ENCODE data around the gene POLR1H. TPM values are rescaled to one million over a fixed set of nuclear protein-coding genes. Genes with fewer than 3 reads are reported as not detected.
A peak's percentile ranks its signal among the peaks of the same experiment; 100 is the strongest.

The POLR1H gene
- polyA plus RNA-seq, 2 of the 4 experiments (the other 2 are of a cell fraction): 25.5 to 34.6 TPM

DNA sequence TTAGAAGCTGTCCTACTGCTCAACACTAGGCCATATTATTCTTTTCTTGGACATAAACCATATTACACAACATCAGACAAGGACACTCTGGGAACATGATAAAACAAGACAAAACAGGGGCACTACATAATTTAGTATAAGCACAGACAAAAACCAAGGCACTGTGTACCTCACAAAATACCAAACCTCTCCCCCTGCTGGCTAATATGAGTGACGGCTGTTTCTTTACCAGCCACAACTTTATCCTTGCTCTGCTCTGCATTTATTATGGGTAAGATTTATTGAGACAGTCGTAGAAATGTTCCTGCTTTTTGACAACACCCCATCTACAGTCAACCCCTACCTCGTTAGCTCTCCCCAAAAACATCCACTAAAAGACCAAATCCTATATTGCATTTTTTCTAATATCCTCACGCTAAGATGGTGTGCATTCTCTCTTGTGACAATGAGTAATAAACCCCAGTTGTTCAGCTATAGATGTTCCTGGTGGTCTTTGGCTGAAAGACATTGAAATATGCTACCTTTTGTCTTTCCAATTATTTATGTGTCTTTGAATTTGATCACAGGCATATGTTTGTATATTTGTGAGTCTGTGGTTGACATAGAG, 23.8 kb upstream of the POLR1H start:
- ChIA-PET POLR2A (no interaction called here), CTCF (interaction anchor here (0.8 to 2.6 kb wide), 6 partner anchors 18 to 301 kb away, joined by 3 to 7 read pairs (median 3); no protein-coding TSS in a partner anchor)
- Histone ChIP-seq H3K4me2 (no peak overlapping the region), H3K4me1 (peaks cover 9% of the 10 kb centered on the region; the same call in 2 of the 3 replicates), H3K27ac (no peak overlapping the region), H3K9me3 (no peaks in the 10 kb centered on the region), H3K4me3 (no peak overlapping the region)
- 39% methylated on average over 4 of the region's 4 CpGs for whole genome bisulfite sequencing (ENCODE audit: missing lambda C conversion rate)
- ATAC-seq: peak; percentile 68 to 81; a peak in 4 of 6 replicates
- TF ChIP-seq JUN (IDR thresholded peaks at IDR 0.05): no peak
- TF ChIP-seq, protein P1, sequence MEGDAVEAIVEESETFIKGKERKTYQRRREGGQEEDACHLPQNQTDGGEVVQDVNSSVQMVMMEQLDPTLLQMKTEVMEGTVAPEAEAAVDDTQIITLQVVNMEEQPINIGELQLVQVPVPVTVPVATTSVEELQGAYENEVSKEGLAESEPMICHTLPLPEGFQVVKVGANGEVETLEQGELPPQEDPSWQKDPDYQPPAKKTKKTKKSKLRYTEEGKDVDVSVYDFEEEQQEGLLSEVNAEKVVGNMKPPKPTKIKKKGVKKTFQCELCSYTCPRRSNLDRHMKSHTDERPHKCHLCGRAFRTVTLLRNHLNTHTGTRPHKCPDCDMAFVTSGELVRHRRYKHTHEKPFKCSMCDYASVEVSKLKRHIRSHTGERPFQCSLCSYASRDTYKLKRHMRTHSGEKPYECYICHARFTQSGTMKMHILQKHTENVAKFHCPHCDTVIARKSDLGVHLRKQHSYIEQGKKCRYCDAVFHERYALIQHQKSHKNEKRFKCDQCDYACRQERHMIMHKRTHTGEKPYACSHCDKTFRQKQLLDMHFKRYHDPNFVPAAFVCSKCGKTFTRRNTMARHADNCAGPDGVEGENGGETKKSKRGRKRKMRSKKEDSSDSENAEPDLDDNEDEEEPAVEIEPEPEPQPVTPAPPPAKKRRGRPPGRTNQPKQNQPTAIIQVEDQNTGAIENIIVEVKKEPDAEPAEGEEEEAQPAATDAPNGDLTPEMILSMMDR (IDR thresholded peaks at IDR 0.05): peak; percentile 42
- peak in 1 of 2 experiments; percentile 24; a peak in 1 of 5 replicates for TF ChIP-seq RAD21 (conservative IDR thresholded peaks at IDR 0.05 in 1 of 2, IDR thresholded peaks at IDR 0.05 in 1 of 2)
- TF ChIP-seq CEBPB (IDR thresholded peaks at IDR 0.05): no peak
- TF ChIP-seq HOXB5 (CRISPR knock-in tag; IDR thresholded peaks at IDR 0.05): no peak
- TF ChIP-seq NR3C1 (IDR thresholded peaks at IDR 0.05): no peak
- no peak for TF ChIP-seq ATOH8 (CRISPR knock-in tag; IDR thresholded peaks at IDR 0.05; ENCODE audit: low read depth)
- TF ChIP-seq MYC (IDR thresholded peaks at IDR 0.05; ENCODE audit: borderline replicate concordance, low read length): no peak
- TF ChIP-seq ZC3H11A (IDR thresholded peaks at IDR 0.05): no peak
- TF ChIP-seq SMC3 (IDR thresholded peaks at IDR 0.05): peak; percentile 31; the same call in 1 of the 3 replicates
- TF ChIP-seq REST (IDR thresholded peaks at IDR 0.05): no peak
- TF ChIP-seq RFX5 (IDR thresholded peaks at IDR 0.05): no peak
- TF ChIP-seq NPAS2 (CRISPR knock-in tag; IDR thresholded peaks at IDR 0.05; ENCODE audit: borderline replicate concordance): no peak
- TF ChIP-seq FOSL2 (IDR thresholded peaks at IDR 0.05): no peak
- no peak for TF ChIP-seq FOSL2 (CRISPR knock-in tag; IDR thresholded peaks at IDR 0.05)
- TF ChIP-seq CBX8 (IDR thresholded peaks at IDR 0.05): no peak
- no peak for TF ChIP-seq ESRRA (IDR thresholded peaks at IDR 0.05; ENCODE audit: borderline replicate concordance, low read length)
- no peak for TF ChIP-seq CBX2 (IDR thresholded peaks at IDR 0.05; ENCODE audit: borderline replicate concordance, low read depth)
- DNase-seq (ENCODE audit: low read depth in 1 of 2, low spot score in 1 of 2): peak; percentile 16 to 27
- no peak for FAIRE-seq

GRCh38 chr6:30041221-30041620, 19.8 kb upstream of the POLR1H start:
- Histone ChIP-seq H3K27ac (no peak overlapping the region), H3K4me2 (no peak overlapping the region), H3K4me3 (no peak overlapping the region), H3K4me1 (0 out of 3 replicates have a peak, but pooled peaks cover 3% of the 10 kb centered on the region), H3K9me3 (no peaks in the 10 kb centered on the region)
- no peak for DNase-seq (ENCODE audit: low read depth in 1 of 2, low spot score in 1 of 2)
- CTCF ChIA-PET: interaction anchor here (1.9 kb wide), 1 partner anchor 193 kb away, joined by 5 read pairs; no protein-coding TSS in a partner anchor
- WGBS (ENCODE audit: missing lambda C conversion rate): 88% methylated on average over 6 of the region's 6 CpGs
- POLR2A ChIA-PET: interaction anchor here (0.7 kb wide), 1 partner anchor 25 kb away, joined by 3 read pairs; no protein-coding TSS in a partner anchor
- no peak for TF ChIP-seq ZSCAN20 (CRISPR knock-in tag; IDR thresholded peaks at IDR 0.05)
- no peak for TF ChIP-seq RAD21 (conservative IDR thresholded peaks at IDR 0.05 in 1 of 2, IDR thresholded peaks at IDR 0.05 in 1 of 2)
- TF ChIP-seq, protein P2, sequence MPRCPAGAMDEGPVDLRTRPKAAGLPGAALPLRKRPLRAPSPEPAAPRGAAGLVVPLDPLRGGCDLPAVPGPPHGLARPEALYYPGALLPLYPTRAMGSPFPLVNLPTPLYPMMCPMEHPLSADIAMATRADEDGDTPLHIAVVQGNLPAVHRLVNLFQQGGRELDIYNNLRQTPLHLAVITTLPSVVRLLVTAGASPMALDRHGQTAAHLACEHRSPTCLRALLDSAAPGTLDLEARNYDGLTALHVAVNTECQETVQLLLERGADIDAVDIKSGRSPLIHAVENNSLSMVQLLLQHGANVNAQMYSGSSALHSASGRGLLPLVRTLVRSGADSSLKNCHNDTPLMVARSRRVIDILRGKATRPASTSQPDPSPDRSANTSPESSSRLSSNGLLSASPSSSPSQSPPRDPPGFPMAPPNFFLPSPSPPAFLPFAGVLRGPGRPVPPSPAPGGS (IDR thresholded peaks at IDR 0.05): no peak
- no peak for TF ChIP-seq ESRRA (IDR thresholded peaks at IDR 0.05; ENCODE audit: borderline replicate concordance, low read length)
- no peak for TF ChIP-seq MAZ (IDR thresholded peaks at IDR 0.05; ENCODE audit: borderline replicate concordance, low read depth, low read length)
- no peak for TF ChIP-seq MAX (IDR thresholded peaks at IDR 0.05)
- no peak for TF ChIP-seq CBX8 (IDR thresholded peaks at IDR 0.05)
- no peak for TF ChIP-seq RFX5 (IDR thresholded peaks at IDR 0.05)
- no peak for TF ChIP-seq CHD2 (IDR thresholded peaks at IDR 0.05; ENCODE audit: low read length, partially characterized antibody)
- TF ChIP-seq BHLHE40 (IDR thresholded peaks at IDR 0.05; ENCODE audit: low read depth, low read length): no peak
- TF ChIP-seq JUNB (IDR thresholded peaks at IDR 0.05): no peak
- no peak for TF ChIP-seq POLR2A (IDR thresholded peaks at IDR 0.05; ENCODE audit: low read length)
- TF ChIP-seq PHF8 (IDR thresholded peaks at IDR 0.05; ENCODE audit: borderline replicate concordance, low read depth): no peak
- TF ChIP-seq FOSL2 (IDR thresholded peaks at IDR 0.05): no peak
- TF ChIP-seq FOSL2 (CRISPR knock-in tag; IDR thresholded peaks at IDR 0.05): no peak
- no peak for TF ChIP-seq KDM1A (IDR thresholded peaks at IDR 0.05; ENCODE audit: low read depth)
- FAIRE-seq: no peak
- no peak for ATAC-seq
